Measurements from ENCODE around the gene TRMU.

TRMU gene

DNA sequence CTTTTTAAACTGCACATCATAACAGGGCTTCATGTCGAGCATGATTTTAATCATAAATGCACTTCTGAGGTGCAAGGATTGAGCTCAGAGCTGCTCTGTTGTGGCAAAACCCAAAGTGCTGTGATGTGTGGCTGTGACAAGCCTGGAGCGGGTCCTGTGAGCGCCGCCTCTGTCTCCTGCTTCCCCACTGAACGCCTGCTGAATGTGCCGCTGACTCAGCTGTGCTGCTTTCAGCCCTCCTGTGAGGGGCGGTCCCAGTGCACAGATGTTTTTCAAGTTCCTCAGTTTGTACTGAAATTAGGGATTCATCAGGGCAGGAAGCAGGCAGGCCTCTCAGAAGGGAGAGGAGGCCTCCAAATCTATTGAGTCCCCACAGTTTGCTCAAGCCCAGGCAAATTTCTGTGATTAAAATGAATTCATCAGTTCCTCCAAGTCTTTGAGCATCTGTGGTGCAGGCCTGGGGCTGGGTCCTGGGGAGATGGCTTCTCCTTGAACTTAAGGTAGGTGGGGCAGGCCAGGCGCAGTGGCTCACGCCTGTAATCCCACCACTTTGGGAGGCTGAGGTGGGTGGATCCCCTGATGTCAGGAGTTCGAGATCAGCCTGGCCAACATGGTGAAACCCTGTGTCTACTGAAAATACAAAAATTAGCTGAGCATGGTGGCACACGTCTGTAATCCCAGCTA, 41.8 kb upstream of the TRMU start:
- H3K4me3 ChIP-seq (ENCODE audit: low read depth, low read length), result no peak overlapping the region
- TF ChIP-seq, protein P1, sequence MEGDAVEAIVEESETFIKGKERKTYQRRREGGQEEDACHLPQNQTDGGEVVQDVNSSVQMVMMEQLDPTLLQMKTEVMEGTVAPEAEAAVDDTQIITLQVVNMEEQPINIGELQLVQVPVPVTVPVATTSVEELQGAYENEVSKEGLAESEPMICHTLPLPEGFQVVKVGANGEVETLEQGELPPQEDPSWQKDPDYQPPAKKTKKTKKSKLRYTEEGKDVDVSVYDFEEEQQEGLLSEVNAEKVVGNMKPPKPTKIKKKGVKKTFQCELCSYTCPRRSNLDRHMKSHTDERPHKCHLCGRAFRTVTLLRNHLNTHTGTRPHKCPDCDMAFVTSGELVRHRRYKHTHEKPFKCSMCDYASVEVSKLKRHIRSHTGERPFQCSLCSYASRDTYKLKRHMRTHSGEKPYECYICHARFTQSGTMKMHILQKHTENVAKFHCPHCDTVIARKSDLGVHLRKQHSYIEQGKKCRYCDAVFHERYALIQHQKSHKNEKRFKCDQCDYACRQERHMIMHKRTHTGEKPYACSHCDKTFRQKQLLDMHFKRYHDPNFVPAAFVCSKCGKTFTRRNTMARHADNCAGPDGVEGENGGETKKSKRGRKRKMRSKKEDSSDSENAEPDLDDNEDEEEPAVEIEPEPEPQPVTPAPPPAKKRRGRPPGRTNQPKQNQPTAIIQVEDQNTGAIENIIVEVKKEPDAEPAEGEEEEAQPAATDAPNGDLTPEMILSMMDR (IDR thresholded peaks at IDR 0.05; ENCODE audit: low read depth, low read length, missing control alignments), result no peak
- peak; percentile 28 for DNase-seq
- H3K27me3 ChIP-seq (replicated peaks), result no peaks in the 10 kb centered on the region
- H3K36me3 ChIP-seq (replicated peaks), result peaks cover 7% of the 10 kb centered on the region
- in situ Hi-C loops (cut with HindIII; ENCODE audit: low pct_ligation_motif_present, low sequenced_read_pairs), result no loop called here
- H3K27ac ChIP-seq, result no peak overlapping the region

GRCh38 chr22:46294784-46295183, 40.7 kb upstream of the TRMU start:
- no peak overlapping the region for H3K4me3 ChIP-seq (ENCODE audit: low read depth, low read length)
- TF ChIP-seq, protein P1 (IDR thresholded peaks at IDR 0.05; ENCODE audit: low read depth, low read length, missing control alignments), result no peak
- H3K27me3 ChIP-seq (replicated peaks), result no peaks in the 10 kb centered on the region
- in situ Hi-C loops (cut with HindIII; ENCODE audit: low pct_ligation_motif_present, low sequenced_read_pairs), result no loop called here
- no peak overlapping the region for H3K27ac ChIP-seq
- H3K36me3 ChIP-seq (replicated peaks), result peaks cover 7% of the 10 kb centered on the region
- DNase-seq, result no peak

- in situ Hi-C loops (cut with HindIII; ENCODE audit: low pct_ligation_motif_present, low sequenced_read_pairs), result no loop called here
- no peak for DNase-seq
- TF ChIP-seq, protein P1 (IDR thresholded peaks at IDR 0.05; ENCODE audit: low read depth, low read length, missing control alignments), result no peak
- no peak overlapping the region for H3K27ac ChIP-seq
- peaks cover 7% of the 10 kb centered on the region for H3K36me3 ChIP-seq (replicated peaks)
- H3K27me3 ChIP-seq (replicated peaks), result no peaks in the 10 kb centered on the region
- H3K4me3 ChIP-seq (ENCODE audit: low read depth, low read length), result no peak overlapping the region
Observed at GRCh38 chr22:46295277-46295971, 40.1 kb upstream of the TRMU start.

DNA sequence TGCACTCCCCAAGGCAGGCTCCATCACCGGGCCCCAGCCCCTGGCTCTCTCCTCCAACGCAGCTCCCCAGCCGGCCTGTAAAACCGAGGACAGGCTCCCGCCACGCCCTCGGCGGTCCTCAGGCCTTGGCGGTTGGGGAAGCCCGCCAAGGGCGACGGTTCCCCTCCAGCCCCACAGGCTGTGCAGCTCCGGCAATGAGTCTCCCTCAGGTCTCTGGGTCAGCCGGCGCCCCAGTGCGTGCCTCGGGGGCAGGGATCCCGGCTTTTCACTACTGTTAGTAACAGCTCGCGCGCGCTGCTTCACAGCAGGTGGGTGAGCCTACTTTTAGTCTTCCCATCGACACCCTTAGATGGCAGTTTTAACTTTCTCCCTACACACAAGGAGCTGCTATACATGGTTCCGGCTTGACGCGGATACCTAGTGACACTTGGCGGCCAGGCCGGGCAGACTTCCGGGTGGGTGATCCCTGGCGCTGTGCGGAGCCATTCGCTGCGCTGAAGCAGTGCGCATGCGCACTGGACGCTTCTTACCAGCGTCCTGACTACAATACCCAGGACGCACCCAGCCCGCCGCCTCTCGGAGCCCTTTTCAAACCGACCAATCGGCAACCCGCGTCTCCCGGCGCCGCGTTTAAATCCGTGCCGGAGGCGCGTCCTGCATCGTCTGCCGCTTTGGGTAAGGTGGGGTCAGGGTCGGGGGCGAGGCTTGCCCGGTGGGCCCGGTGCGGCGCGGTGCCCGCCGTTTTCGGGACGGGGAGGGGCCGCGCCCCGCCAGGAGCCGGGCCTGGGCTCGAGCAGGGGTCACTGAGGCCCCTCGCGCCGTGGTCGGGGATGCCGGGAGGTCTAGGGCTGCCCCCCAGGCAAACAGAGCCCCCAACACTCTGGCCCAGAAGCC, 39.0 kb upstream of the TRMU start, which contains the start of gene GTSE1:
Gene GTSE1, plus strand, starts transcription at position 614 of the 894 bp plus-strand sequence. CDS start 531 bp downstream, outside the sequence.
- in situ Hi-C loops (cut with HindIII; ENCODE audit: low pct_ligation_motif_present, low sequenced_read_pairs), result no loop called here
- DNase-seq, result peak; percentile 95
- TF ChIP-seq, protein P1 (IDR thresholded peaks at IDR 0.05; ENCODE audit: low read depth, low read length, missing control alignments), result no peak
- Histone ChIP-seq H3K36me3 (replicated peaks) (peaks cover 7% of the 10 kb centered on the region), H3K4me3 (ENCODE audit: low read depth, low read length) (peak within 1 kb of the TSS; percentile 82), H3K27ac (peak within 1 kb of the TSS; percentile 66), H3K27me3 (replicated peaks) (no peaks in the 10 kb centered on the region)

GRCh38 chr22:46297151-46297812, 38.2 kb upstream of the TRMU start:
- TF ChIP-seq, protein P1 (IDR thresholded peaks at IDR 0.05; ENCODE audit: low read depth, low read length, missing control alignments), result no peak
- H3K36me3 ChIP-seq (replicated peaks), result peaks cover 5% of the 10 kb centered on the region
- peak overlapping the region; percentile 82 for H3K4me3 ChIP-seq (ENCODE audit: low read depth, low read length)
- in situ Hi-C loops (cut with HindIII; ENCODE audit: low pct_ligation_motif_present, low sequenced_read_pairs), result no loop called here
- peak overlapping the region; percentile 4 for H3K27ac ChIP-seq
- no peaks in the 10 kb centered on the region for H3K27me3 ChIP-seq (replicated peaks)
- DNase-seq, result peak; percentile 20

All from brain microvascular endothelial cell (primary cell).